Activated CD4-positive, CD25-positive, alpha-beta regulatory T cell treated with anti-CD3 and anti-CD28 coated beads, Interleukin-2, amount 50 U/mL, for 72 hours (primary cell): Measurements from ENCODE around the gene ARHGAP26.

Experiments used
- DNase-seq: peaks from one replicate; pipeline ENCODE4 v3.0.0; 2021

The ARHGAP26 gene

GRCh38 chr5:143215690-143216089 is 445.5 kb downstream of the ARHGAP26 start:
- DNase-seq: no peak

DNA sequence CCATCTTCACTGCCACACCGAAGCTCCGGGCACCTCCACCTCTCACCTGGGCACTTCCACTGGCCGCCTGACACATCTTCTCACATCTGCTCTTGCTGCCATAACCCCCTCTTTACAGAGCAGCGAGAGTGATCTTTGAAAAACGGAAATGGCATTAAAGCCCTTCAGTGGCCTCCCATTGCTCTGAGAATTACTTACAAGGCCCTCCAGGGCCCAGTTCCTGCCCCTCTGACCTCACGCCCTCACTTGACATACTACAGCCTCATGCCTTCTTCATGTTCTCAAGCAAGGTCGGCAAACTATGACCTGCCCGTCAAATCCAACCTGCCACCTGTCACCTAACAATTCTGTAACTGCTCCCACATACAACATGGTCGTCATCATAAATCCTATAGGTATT is 446.0 kb downstream of the ARHGAP26 start:
- DNase-seq: no peak

GRCh38 chr5:143217065-143217803 is 447.1 kb downstream of the ARHGAP26 start:
- DNase-seq: no peak

DNA sequence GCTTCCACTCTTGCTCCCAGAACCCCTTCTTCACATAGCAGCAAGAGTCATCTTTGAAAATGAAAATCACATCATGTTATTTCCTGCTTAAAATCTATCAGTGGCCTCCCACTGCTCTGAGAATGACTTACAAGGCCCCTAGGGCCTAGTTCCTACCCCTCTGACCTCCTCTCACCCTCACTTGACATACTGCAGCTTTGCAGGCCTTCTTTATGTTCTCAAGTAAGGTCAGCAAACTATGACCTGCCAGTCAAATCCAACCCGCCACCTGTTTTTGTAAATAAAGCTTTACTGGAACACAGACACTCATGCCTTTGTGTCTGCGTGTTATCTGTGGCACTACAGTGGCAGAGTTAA is 447.6 kb downstream of the ARHGAP26 start:
- DNase-seq: no peak

- DNase-seq: no peak
Measured at GRCh38 chr5:143218517-143219170, 448.5 kb downstream of the ARHGAP26 start.

GRCh38 chr5:143219696-143220095 is 449.5 kb downstream of the ARHGAP26 start:
- no peak for DNase-seq

DNA sequence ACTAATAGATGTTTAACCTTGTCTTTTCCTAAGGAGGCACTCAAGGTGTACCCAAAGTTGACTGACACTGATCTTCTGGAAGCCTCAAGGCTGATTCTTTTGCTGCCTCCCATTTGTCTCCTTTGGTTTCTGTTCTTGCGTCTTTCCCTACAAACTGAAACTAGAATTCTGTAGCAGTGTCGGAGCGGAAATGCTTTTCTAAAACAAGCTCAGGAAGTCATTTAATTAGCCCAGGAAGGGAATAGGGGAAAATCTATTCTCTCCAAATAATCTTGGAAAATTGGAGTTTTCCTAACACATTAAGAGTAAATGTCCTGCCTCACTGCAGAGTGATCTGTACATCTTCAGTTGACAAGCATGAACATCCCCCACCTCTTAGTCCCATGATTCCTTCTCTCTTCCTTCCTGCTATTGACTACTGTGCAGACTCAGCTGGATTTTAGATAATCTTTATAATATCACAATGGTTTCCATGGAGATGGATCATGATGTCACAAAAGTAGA is 450.6 kb downstream of the ARHGAP26 start:
- no peak for DNase-seq

GRCh38 chr5:143222287-143223231 is 452.4 kb downstream of the ARHGAP26 start:
- no peak for DNase-seq

DNA sequence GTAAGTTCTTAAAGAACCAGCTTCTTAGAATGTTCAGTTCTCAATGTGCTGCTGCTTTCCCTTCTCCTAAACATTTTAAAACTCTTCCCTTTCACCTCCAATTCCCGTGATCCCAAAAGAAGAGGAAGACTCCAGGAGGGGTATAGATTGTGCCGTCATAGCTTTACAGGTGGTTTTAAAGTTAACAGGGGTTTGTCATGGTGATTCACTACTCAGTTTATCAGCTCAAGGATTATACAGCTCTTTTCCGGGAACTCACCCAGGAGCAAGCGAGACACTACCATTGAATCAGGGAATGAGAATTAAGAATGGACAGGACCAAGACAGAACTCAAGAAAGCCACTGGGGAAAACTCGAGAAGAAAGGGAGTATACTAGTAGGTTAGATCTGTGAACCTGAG is 454.5 kb downstream of the ARHGAP26 start:
- no peak for DNase-seq

DNA sequence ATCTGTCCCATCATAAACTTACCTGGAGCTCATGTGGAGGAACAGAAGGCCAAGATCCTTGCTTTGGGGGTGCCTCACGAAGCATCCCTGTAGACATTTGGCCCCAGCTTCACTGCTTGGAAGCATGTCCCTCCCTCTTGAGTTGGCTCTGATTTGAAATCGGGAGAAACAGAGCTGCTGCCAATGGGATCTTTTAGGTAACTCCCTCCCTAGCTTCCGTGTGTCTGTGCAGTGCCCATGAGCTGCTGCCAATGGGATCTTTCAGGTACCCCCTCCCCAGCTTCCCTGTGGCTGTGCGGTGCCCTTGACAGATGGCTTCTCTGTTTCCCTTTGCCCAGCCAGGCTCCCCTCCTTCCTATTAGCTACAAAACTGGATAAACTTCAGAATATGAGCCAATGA is 455.3 kb downstream of the ARHGAP26 start:
- no peak for DNase-seq

- no peak for DNase-seq
Measured at GRCh38 chr5:143226361-143226760, 456.2 kb downstream of the ARHGAP26 start.

DNA sequence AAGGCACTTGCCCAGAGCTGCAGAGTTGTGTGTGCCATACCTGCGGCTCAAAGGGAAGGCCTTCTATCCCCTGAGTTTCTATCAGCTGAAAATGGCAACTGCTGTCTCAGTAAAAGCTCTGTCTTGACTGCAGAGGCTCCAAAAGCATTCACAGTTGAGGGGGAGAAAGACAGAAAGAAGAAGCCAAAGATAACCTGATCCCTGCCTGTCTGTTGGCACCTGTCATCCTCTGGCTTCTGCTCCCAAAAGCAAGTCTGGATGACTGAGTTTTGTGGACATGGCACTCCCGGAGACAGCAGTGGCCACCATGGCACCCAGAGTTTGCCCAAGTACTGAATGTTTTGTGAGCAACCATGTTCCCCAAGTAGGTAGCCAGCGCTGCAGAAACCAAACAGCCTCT is 456.7 kb downstream of the ARHGAP26 start:
- DNase-seq: no peak

DNA sequence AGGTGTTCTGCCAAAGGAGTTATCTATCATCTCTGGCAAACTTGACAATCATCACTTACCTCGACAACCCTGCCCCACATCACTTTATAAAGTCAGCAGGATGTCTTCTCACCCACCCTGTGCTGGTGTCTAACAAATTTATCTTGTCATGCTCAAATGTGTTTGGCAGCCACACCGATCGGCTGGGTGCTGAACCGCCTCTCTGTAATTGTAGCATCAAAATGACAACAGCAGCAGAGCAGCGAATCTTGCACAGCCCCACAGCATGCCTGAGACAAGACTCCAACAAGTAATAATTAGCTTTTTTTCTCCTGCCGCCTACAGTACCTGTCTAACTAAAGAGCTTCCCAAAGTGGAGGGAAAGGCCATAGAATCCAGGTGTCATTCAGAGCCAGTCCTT is 457.1 kb downstream of the ARHGAP26 start:
- DNase-seq: no peak

- DNase-seq: no peak
Measured at GRCh38 chr5:143228597-143229293, 458.6 kb downstream of the ARHGAP26 start.

GRCh38 chr5:143229426-143229895 is 459.3 kb downstream of the ARHGAP26 start:
- DNase-seq: peak; percentile 37

DNA sequence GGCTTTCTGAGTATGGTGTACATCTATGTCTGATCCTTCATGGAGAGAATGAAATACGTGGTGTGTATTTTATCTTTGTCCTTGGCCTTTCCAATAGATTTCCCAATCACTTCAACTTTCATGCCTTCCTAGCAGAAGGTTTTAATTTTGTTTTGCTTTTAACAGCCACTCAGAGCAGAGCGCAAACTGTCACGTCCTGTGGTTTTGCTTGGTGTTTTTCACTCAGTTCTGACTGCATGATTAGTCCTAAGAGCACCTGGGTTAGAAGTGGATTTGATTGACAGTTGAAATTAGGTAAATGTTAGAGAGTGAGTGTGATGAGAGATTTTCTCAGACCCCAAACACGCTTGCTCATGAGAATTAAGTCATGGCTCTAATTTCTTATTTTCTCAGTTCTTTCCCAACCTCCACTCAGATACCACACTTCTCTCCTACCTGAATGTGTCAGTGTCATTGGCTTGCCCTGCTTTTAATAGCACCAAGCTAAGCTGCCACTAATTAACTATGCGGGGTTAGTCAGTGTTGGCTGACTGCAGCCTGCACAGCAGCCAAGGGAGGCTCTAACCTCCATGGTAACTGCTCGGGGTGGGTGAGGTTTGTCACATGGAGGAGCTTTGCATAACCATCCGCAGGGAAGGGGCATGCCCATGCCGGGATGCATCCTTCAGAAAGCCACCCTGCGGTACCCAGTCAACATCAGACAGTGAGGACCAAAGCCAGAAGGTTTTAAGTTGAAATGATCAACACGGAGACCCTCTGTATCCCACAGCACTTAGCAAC is 459.9 kb downstream of the ARHGAP26 start:
- no peak for DNase-seq

DNA sequence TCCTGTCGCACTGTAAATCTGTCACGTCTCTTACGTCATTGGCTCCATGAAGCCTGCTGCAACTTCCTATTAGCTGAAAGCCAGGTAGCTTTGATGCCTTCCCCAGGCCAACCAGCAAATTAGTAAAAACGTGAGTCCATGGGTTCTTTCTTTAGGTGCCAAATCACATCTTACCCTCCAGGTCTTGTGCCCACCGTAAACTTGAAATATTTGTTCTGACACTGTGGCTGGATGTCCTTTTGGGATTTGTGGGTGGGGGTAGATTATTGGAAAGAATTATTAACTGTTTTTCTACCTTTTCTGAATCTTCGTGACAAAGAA is 460.5 kb downstream of the ARHGAP26 start:
- DNase-seq: no peak

DNA sequence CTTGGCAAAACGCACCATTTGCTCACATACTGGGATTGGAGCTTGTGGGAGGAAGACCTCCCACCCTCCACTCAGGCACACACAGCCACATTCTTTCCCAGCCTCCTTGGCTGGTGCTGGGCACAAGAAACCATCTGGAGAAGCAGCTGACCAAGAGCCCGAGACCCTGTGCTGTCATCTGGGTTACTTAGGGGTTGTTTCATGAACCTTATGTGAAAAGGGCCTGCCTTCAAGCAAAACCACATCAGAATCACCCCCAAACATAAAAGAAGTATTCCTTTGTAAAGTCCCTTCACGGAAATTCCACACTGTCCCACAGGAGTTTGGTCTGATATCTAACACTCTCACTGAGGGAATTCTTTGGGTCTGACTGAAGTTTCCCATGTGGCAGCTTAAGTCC is 461.2 kb downstream of the ARHGAP26 start:
- DNase-seq: no peak

DNA sequence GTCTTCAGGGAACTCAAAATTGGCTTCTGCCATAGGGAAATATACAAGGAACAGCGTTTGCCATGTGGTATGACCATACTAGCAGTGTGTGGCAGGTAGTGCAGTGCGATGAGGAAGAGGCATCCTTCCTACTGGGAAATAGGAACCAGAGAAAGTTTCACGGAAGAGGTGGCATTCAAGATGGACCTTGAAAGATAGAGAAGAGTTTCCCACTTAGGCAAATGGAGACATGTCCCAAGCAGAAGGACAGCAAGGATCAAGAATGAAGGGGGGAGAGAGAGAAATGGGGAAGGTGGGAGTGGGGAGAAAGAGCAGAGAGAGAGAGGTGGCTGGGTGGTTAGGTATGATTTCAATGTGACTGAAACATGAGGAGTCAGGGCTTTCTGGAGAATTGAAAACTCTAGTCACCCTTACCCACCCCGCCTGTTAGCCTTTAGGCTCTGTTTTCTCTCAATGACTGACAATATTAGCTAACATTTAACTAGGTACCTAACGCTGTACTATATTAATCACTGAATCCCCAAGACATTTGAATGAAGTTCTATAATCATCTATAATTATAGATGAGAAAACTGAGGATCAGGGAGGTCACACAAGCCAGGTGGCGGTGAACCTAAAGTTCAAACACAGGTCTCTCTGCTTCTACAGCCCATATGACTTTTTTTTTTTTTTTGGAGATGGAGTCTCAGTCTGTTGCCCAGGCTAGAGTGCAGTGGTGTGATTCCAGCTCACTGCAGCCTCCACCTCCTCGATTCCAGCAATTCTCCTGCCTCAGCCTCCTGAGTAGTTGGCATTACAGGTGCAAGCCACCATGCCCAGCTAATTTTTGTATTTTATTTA is 462.0 kb downstream of the ARHGAP26 start:
- no peak for DNase-seq

DNA sequence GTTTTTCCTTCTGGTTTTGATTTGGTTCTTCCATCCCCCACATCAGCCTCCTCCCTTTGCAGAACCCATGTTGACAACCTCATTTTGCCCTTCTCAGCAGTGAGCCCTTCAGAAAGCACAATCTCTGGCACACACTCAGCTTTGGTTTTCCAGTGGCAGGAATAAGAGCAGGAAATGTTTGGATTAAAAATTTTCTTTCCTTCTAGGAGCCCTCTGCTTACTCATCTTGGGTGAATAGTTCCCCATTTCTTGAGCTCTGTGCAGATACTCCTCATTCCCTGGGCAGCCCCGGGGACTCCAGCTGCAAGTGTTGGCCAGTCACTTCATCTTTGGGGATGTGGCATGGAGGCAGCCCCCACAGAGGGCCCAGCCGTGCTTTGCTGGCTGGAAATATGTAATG is 462.9 kb downstream of the ARHGAP26 start:
- no peak for DNase-seq
